Trophoblast cell (in vitro differentiated cells and primary cell): ENCODE results near the gene CISTR.

Experiments
- DNase-seq, 2 donors: peaks; one replicate each; pipeline ENCODE4 v3.0.0-alpha.2; 2016
- H2AFZ ChIP-seq: 2 replicates; pipeline ENCODE4 v1.6.1; 2013; ENCODE audit warnings: low read length, moderate library complexity, mild to moderate bottlenecking; ENCODE audit not compliant: insufficient read depth, poor library complexity
- H2AK5ac ChIP-seq: 2 replicates; pipeline ENCODE4 v1.6.1; 2013; ENCODE audit warnings: mild to moderate bottlenecking, low read length
- H2BK120ac ChIP-seq: 2 replicates; pipeline ENCODE4 v1.6.1; 2013; ENCODE audit warnings: low read length, mild to moderate bottlenecking, moderate library complexity; ENCODE audit not compliant: insufficient read depth, poor library complexity
- H2BK12ac ChIP-seq: 2 replicates; pipeline ENCODE4 v1.6.1; 2013; ENCODE audit warnings: mild to moderate bottlenecking, low read length, moderate library complexity
- H2BK5ac ChIP-seq: 2 replicates; pipeline ENCODE4 v1.6.1; 2013; ENCODE audit warnings: low read length, low read depth, moderate library complexity, mild to moderate bottlenecking; ENCODE audit not compliant: poor library complexity
- H3K14ac ChIP-seq: 2 replicates; pipeline ENCODE4 v1.6.1; 2013; ENCODE audit warnings: mild to moderate bottlenecking, low read length
- H3K18ac ChIP-seq: 2 replicates; pipeline ENCODE4 v1.6.1; 2013; ENCODE audit warnings: mild to moderate bottlenecking, low read length
- H3K23ac ChIP-seq: 2 replicates; pipeline ENCODE4 v1.6.1; 2013; ENCODE audit warnings: low read length
- H3K27ac ChIP-seq: 2 replicates; pipeline ENCODE4 v1.5.1; 2013; ENCODE audit warnings: low read depth, mild to moderate bottlenecking, inconsistent platforms, low read length, moderate library complexity
- H3K27me3 ChIP-seq: 2 replicates; pipeline ENCODE4 v1.6.1; 2013; ENCODE audit warnings: inconsistent platforms, mild to moderate bottlenecking, low read length, moderate library complexity; ENCODE audit not compliant: insufficient read depth
- H3K36me3 ChIP-seq, 2 experiments: 1 replicate in 1 of 2; 2 replicates in 1 of 2; pipeline ENCODE4 v1.6.1; 2013; ENCODE audit warnings: low read length in 2 of 2, mild to moderate bottlenecking in 2 of 2, moderate library complexity in 1 of 2; ENCODE audit not compliant: insufficient read depth in 2 of 2, control insufficient read depth in 1 of 2
- H3K4ac ChIP-seq: 2 replicates; pipeline ENCODE4 v1.6.1; 2013; ENCODE audit warnings: low read depth, mild to moderate bottlenecking, low read length, moderate library complexity
- H3K4me1 ChIP-seq, 2 experiments: 1 replicate in 1 of 2; 2 replicates in 1 of 2; pipeline ENCODE4 v1.6.1; 2013; ENCODE audit warnings: low read length in 2 of 2, mild to moderate bottlenecking in 2 of 2, moderate library complexity in 1 of 2; ENCODE audit not compliant: insufficient read depth in 2 of 2, control insufficient read depth in 1 of 2
- H3K4me2 ChIP-seq: 2 replicates; pipeline ENCODE4 v1.6.1; 2013; ENCODE audit warnings: inconsistent platforms, mild to moderate bottlenecking, low read length, moderate library complexity
- H3K4me3 ChIP-seq: 2 replicates; pipeline ENCODE4 v1.5.1; 2013; ENCODE audit warnings: mild to moderate bottlenecking, low read depth, low read length, inconsistent platforms
- H3K79me1 ChIP-seq: one replicate; pipeline ENCODE4 v1.6.1; 2013; ENCODE audit warnings: low read length
- H3K79me2 ChIP-seq: 2 replicates; pipeline ENCODE4 v1.6.1; 2013; ENCODE audit warnings: low read length, mild to moderate bottlenecking; ENCODE audit not compliant: control insufficient read depth, insufficient read depth, poor library complexity
- H3K9ac ChIP-seq: 2 replicates; pipeline ENCODE4 v1.6.1; 2013; ENCODE audit warnings: mild to moderate bottlenecking, low read length
- H3K9me3 ChIP-seq: 2 replicates; pipeline ENCODE4 v1.6.1; 2013; ENCODE audit warnings: low read depth, mild to moderate bottlenecking, control low read depth, inconsistent platforms, low read length; ENCODE audit not compliant: insufficient read depth
- H4K12ac ChIP-seq: 2 replicates; pipeline ENCODE4 v1.6.1; 2013; ENCODE audit warnings: low read depth, mild to moderate bottlenecking, low read length, moderate library complexity
- H4K8ac ChIP-seq: 2 replicates; pipeline ENCODE4 v1.6.1; 2013; ENCODE audit warnings: low read depth, mild to moderate bottlenecking, low read length, moderate library complexity
- H4K91ac ChIP-seq: one replicate; pipeline ENCODE4 v1.6.1; 2013; ENCODE audit warnings: low read depth, mild to moderate bottlenecking, low read length, moderate library complexity
- WGBS: extraction: QIAGEN DNeasy Blood & Tissue Kit; methylation state at CpG from one replicate; pipeline ENCODE4 v1.1.7; 2013; ENCODE audit warnings: missing lambda C conversion rate; ENCODE audit not compliant: insufficient read length, insufficient coverage; ENCODE audit errors: extremely low coverage; 5-methylcytosine and 5-hydroxymethylcytosine counted together

The CISTR gene

DNA sequence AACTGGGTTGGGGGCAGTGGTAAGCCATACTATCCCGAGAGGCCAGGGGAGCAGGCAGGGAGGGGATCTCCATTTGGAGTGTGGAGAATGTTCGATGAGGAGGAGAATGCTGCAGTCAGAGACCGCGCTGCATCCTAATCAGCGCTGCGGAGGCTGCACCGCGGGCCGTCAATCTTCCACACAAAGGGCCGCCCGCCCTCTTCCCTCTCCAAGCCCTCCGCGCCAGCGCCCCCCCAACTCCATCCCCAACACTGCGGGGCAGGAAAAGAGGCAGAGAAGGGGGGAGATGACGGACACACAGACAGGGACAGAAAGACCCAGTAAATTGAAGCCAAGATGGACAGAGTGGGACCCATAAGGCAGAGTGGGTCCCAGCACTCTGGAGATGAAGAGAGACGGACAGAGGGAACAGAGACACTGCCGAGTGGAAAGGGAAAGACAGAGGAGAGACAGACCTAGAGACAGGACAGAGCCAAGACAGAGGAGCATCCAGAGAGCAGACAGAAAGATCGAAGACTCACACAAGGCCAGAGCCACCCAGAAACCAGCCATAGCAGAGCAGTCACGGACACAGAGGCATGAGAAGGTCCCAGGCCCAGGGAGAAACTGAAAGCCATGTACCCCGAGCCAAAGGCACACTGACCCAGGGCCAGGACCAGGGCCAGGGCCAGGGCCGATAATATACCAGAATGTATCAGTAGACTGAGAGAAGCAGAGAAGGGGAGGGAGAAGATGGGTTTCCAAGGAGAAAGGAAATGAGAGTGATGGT lies 3.5 kb downstream of the CISTR start:
- Histone ChIP-seq H3K4ac (no peak overlapping the region), H3K9me3 (peaks cover 4% of the 10 kb centered on the region), H3K27me3 (peaks cover 61% of the 10 kb centered on the region), H3K79me1 (no peaks in the 10 kb centered on the region), H3K27ac (no peak overlapping the region), H3K4me2 (no peak overlapping the region), H4K91ac (no peak overlapping the region), H3K23ac (no peak overlapping the region), H3K9ac (no peak overlapping the region), H2BK120ac (no peak overlapping the region), H3K79me2 (no peaks in the 10 kb centered on the region), H3K18ac (no peak overlapping the region), H3K4me1 (peaks cover 9% of the 10 kb centered on the region in 2 experiments), H3K14ac (no peak overlapping the region), H4K12ac (no peak overlapping the region), H2AFZ (no peak overlapping the region), H3K4me3 (no peak overlapping the region), H2AK5ac (no peak overlapping the region), H2BK5ac (no peak overlapping the region), H3K36me3 (no peaks in the 10 kb centered on the region), H2BK12ac (no peak overlapping the region), H4K8ac (no peak overlapping the region)
- DNase-seq = no peak
- WGBS = no CpG with 5 or more reads among the region's 22 CpGs

DNA sequence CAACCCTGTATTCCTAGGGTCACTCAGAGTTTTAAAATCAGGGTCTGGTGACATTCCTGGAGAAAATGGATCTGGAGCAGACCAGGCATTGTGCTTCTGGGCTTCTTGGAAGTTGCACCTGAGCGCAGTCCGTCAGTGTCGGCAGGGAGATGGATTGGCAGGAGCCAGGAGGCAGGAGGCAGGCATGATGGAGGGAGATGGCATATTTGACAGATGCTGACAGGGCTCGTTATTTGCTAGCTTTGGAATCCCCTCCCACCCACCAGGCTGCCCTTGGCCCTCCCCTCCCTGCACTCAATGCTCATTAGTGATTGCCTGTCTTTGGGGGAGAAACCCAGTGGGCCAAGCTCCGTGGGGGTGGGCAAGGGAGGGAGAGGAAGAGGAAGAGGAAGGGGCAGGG lies 4.7 kb downstream of the CISTR start:
- no peak overlapping the region for H4K8ac ChIP-seq
- H3K27me3 ChIP-seq = peaks cover 50% of the 10 kb centered on the region
- H3K4me2 ChIP-seq = no peak overlapping the region
- H3K23ac ChIP-seq = no peak overlapping the region
- H3K9ac ChIP-seq = no peak overlapping the region
- H4K12ac ChIP-seq = no peak overlapping the region
- H2BK5ac ChIP-seq = no peak overlapping the region
- no peak overlapping the region for H3K27ac ChIP-seq
- H3K14ac ChIP-seq = no peak overlapping the region
- H3K4me1 ChIP-seq = peaks cover 9% of the 10 kb centered on the region in 2 experiments
- no peak overlapping the region for H2AFZ ChIP-seq
- no peak overlapping the region for H2BK120ac ChIP-seq
- H3K36me3 ChIP-seq = no peaks in the 10 kb centered on the region
- H3K4me3 ChIP-seq = no peak overlapping the region
- H3K79me1 ChIP-seq = no peaks in the 10 kb centered on the region
- no peak overlapping the region for H2AK5ac ChIP-seq
- WGBS = no CpG with 5 or more reads among the region's 5 CpGs
- H3K9me3 ChIP-seq = peaks cover 3% of the 10 kb centered on the region
- no peaks in the 10 kb centered on the region for H3K79me2 ChIP-seq
- H3K4ac ChIP-seq = no peak overlapping the region
- H3K18ac ChIP-seq = no peak overlapping the region
- no peak overlapping the region for H4K91ac ChIP-seq
- H2BK12ac ChIP-seq = no peak overlapping the region
- no peak for DNase-seq

DNA sequence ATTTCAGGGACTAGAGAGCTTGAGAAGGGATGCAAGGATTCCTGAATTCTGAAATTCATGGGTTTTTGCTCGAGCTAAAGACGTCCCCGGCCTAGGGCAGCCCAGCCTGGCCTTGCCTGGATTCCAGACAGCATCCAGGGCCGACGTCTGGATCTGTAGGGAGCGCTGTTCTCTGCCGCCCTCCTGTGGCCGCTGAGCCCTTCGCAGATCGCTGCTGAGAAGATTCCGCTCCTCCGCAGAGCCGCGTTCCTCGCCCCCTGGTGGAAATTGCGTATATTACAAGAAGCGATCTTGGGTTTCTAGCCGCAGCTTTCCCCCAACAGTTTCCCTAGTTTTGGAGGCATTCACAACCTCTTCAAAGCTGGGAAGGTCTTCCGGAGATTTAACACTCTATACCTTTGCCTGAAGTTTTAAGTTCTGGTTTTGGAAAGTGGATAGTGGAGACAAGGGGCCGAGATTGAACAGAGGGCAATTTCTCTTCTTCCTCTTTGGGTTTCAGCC lies 5.1 kb downstream of the CISTR start:
- Histone ChIP-seq H4K8ac (no peak overlapping the region), H3K36me3 (no peaks in the 10 kb centered on the region), H3K79me1 (no peaks in the 10 kb centered on the region), H3K18ac (no peak overlapping the region), H3K4me2 (no peak overlapping the region), H3K4me3 (no peak overlapping the region), H2BK5ac (no peak overlapping the region), H4K91ac (no peak overlapping the region), H2AK5ac (no peak overlapping the region), H3K4me1 (peaks cover 8% of the 10 kb centered on the region in 2 experiments), H4K12ac (no peak overlapping the region), H3K9me3 (peaks cover 3% of the 10 kb centered on the region), H3K9ac (no peak overlapping the region), H3K79me2 (no peaks in the 10 kb centered on the region), H2BK12ac (no peak overlapping the region), H3K14ac (no peak overlapping the region), H3K4ac (no peak overlapping the region), H3K27me3 (peaks cover 45% of the 10 kb centered on the region), H3K23ac (no peak overlapping the region), H2BK120ac (no peak overlapping the region), H3K27ac (no peak overlapping the region), H2AFZ (no peak overlapping the region)
- DNase-seq = peak; percentile 89 to 96
- no CpG with 5 or more reads among the region's 20 CpGs for WGBS

DNA sequence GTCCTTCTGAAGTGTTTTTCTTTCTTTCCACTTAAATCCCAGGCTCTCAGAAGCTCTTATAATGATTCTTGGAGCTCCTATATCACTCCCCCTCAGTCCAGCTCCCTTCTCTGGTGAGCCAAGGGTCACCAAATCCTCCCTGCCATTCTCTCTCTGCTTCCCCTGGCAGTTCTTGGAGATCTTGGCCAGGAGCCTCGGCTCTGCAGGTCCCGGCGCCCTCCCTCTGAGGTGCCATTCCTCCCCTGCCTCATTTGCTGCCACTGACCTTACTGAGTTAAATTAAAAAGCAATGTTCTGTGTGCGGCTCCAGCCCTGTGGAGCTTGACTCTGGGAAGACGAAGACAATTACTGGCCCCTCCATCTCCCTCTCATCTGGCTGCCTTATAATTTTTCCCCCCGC lies 7.0 kb downstream of the CISTR start:
- no peak overlapping the region for H2BK120ac ChIP-seq
- H3K79me2 ChIP-seq = no peaks in the 10 kb centered on the region
- no peak overlapping the region for H4K12ac ChIP-seq
- DNase-seq = no peak
- H3K23ac ChIP-seq = no peak overlapping the region
- no peak overlapping the region for H2AK5ac ChIP-seq
- H4K8ac ChIP-seq = no peak overlapping the region
- no peak overlapping the region for H3K4ac ChIP-seq
- H2BK12ac ChIP-seq = no peak overlapping the region
- no peak overlapping the region for H3K4me3 ChIP-seq
- no peak overlapping the region for H2BK5ac ChIP-seq
- H4K91ac ChIP-seq = no peak overlapping the region
- H3K4me1 ChIP-seq = no peaks in the 10 kb centered on the region
- H3K79me1 ChIP-seq = no peaks in the 10 kb centered on the region
- H3K9me3 ChIP-seq = peaks cover 1% of the 10 kb centered on the region
- no peak overlapping the region for H3K18ac ChIP-seq
- no peak overlapping the region for H3K27ac ChIP-seq
- H3K14ac ChIP-seq = no peak overlapping the region
- peaks cover 35% of the 10 kb centered on the region for H3K27me3 ChIP-seq
- H3K9ac ChIP-seq = no peak overlapping the region
- H3K36me3 ChIP-seq = no peaks in the 10 kb centered on the region
- H3K4me2 ChIP-seq = no peak overlapping the region
- WGBS = no CpG with 5 or more reads among the region's 6 CpGs
- no peak overlapping the region for H2AFZ ChIP-seq
